Skeletal muscle cell (primary cell): ENCODE data around the gene PCDH15.

ENCODE experiments used
- DNase-seq: peaks from one replicate; pipeline ENCODE4 v3.0.0-alpha.2; 2010; ENCODE audit warnings: low read depth
- H3K4me3 ChIP-seq: 2 replicates; pipeline ENCODE4 v1.5.1; 2011; ENCODE audit warnings: low read depth, mild to moderate bottlenecking, control low read depth, low read length, moderate library complexity

Gene PCDH15

DNA sequence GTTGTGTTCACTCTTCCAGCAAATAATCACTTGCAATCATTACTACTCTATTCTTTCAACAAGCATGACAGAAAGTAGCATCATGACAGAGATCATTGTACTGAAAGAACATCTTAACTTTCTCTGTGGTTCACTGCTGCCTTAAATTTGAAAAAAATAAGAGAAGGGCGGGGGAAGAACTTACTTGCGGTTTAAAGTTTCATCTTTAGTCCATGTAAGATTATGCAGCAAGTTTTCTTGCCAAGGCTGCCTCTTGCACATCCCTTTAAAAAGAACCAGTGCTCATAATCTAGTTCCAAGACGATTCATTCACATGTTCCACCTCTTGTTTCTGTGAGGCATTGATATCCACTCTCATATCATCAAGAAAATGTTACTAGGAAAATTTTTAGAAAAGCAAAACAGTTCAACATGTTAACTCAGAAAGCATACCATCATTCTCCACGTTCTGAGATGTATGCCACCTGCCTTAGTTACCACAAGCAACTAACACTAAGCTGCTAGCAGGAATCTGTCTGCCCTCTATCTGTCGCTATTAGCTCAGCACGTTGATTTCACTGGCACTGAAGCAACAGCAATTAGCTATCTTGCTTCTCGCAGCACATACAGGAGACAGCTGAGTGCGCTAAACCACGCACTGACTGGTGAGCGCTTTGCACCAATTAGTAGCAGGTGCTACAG lies at the start of gene PCDH15:
TSS of gene PCDH15 (minus strand) at position 491 of the 681 bp plus-strand sequence. CDS start 136,969 bp downstream, outside the sequence.
- H3K4me3 ChIP-seq, result no peak within 1 kb of the TSS
- no peak for DNase-seq

- H3K4me3 ChIP-seq, result no peak overlapping the region
- DNase-seq, result no peak
These were observed 42.9 kb upstream of the PCDH15 start for GRCh38 chr10:54843932-54844331.

DNA sequence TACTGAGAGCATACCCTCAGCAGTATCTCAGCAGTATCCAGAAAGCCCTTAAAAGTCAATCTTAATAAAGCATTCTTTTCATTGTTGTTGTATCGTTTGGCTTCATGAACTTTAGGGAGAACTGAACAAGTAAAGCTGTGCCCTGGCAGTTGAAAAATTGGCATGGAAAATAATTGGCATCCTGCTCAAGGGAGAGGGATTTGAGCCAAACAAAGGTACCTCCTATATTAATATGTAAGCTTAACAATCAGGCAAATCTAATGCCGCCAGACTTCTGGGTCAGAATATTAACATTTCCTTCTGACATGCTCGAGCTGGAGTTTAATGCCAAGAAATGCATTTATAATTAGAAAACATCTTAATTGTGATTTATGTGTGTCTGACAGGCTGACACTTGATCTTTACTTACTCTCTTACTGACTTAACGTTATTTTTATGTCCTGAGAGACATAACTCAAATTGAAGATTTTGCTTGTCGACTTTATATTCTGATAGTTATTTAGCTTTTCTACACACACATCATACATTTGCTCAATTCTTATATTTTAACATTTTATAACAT lies 42.1 kb upstream of the PCDH15 start:
- H3K4me3 ChIP-seq, result no peak overlapping the region
- no peak for DNase-seq

- no peak overlapping the region for H3K4me3 ChIP-seq
- no peak for DNase-seq
These were observed 36.4 kb upstream of the PCDH15 start for GRCh38 chr10:54837479-54837878.

GRCh38 chr10:54833029-54833428 lies 32.0 kb upstream of the PCDH15 start:
- DNase-seq, result no peak
- no peak overlapping the region for H3K4me3 ChIP-seq

GRCh38 chr10:54826994-54827560 lies 26.0 kb upstream of the PCDH15 start:
- no peak overlapping the region for H3K4me3 ChIP-seq
- no peak for DNase-seq

DNA sequence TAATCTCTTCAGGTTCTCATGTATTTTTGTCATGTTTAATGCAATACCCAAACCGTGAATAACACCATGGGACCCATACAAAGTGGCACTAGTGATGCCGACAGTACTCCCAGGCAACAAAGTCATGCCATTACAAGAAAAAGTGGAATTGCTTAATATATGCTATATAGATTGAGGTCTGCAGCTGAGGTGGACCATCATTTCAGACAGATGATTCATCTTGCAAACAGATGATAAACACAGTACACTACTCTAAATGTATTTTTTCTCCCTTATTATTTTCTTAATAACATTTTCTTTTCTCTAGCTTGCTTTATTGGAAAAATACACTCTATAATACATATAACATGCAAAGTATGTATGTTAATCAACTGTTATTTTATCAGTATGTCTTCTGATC lies 14.6 kb upstream of the PCDH15 start:
- DNase-seq, result no peak
- no peak overlapping the region for H3K4me3 ChIP-seq

GRCh38 chr10:54808186-54808935 lies 7.3 kb upstream of the PCDH15 start:
- DNase-seq, result no peak
- H3K4me3 ChIP-seq, result no peak overlapping the region

GRCh38 chr10:54799506-54799905 lies 1.5 kb downstream of the PCDH15 start:
- H3K4me3 ChIP-seq, result no peak overlapping the region

DNA sequence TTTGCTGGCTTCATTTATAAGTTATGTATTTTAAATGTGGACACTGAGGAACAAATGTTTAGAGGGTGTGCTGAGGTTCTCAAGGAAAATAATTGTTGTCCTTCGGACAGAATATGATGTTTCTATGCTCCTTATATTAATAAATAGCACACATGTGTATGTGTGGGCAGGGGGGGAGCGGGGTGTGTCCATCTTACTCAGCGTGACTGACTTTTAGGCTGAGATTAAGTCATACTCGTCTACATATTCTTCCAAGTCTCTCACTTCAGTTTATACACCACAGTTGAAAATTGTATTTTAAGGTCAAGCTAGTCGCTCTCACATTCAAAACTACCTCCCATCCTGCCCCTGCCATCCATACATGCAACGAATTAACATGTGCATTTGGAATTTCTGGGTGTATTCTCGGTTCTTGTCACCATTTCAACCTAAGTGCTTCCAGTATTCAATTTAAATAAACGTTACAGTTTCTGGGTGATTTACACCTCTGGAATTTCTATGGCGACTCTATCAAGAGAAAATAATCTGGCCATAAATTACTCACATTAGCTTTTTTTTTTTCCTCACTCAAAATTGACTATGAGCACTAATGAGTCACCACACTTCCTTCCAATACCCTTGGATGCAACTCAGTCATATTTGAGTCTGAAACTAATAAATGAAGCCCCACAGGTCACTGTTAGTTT lies 3.3 kb downstream of the PCDH15 start:
- no peak for DNase-seq
- H3K4me3 ChIP-seq, result no peak overlapping the region

More at GRCh38 chr10:54799506-54799905, 1.5 kb downstream of the PCDH15 start:
- no peak for DNase-seq

DNA sequence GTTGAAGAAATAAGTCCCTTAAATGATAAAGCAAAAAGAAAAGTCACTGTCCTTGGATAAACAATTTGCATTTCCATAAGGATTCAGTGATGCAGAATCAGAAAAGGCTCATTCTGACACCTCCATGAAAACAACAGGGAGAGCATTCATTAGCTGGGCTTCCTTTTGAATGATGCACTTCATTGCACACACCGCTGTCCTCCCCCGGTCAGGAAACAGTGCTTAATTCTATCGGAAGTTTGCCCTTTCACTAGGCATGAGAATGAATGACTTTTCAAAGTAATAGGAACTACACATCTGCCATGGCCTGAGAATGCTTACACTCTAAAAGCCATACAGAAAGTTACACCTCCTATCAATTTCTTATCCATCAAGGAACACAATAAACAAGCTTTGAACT lies 4.2 kb downstream of the PCDH15 start:
- no peak for DNase-seq
- H3K4me3 ChIP-seq, result no peak overlapping the region

DNA sequence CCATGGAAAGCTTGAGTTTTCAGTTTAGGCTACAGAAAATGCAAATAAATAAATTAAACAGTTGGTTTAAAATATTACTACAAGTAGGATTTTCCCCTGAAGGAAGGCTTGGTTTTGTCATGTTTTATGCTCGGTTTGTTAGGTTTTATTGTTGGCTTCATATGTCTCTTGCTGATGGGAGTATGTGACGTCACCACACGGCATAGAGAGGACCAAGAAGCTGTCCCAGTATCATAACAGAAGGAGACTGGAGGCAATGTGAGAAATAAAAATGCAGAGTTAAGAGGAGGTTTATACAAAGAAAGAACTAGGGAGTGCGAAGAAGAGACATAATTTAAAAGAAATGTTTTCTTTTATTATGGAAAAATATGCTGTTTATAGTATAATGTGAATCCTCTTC lies 24.4 kb downstream of the PCDH15 start:
- DNase-seq, result no peak
- H3K4me3 ChIP-seq, result no peak overlapping the region

- no peak overlapping the region for H3K4me3 ChIP-seq
- DNase-seq, result no peak
These were observed 28.4 kb downstream of the PCDH15 start for GRCh38 chr10:54772468-54773122.

DNA sequence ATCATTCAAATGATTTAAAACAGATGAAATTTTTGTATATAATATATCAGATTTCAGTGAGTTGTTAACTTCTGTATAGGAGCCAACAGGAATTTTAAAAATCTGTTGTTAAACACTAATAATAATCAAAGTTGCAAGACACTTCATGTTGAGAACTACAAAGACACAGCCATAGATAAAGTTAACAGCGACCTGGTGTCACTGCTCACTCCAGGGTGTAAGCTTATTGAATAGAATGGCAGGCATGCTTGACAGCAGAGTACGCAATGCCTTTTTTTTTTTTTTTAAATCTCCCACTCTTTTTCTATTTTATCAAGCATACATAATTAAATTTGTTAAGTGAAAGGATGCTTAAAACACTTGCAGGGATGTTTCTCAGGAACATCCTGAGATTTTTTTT lies 32.0 kb downstream of the PCDH15 start:
- no peak overlapping the region for H3K4me3 ChIP-seq
- DNase-seq, result no peak

DNA sequence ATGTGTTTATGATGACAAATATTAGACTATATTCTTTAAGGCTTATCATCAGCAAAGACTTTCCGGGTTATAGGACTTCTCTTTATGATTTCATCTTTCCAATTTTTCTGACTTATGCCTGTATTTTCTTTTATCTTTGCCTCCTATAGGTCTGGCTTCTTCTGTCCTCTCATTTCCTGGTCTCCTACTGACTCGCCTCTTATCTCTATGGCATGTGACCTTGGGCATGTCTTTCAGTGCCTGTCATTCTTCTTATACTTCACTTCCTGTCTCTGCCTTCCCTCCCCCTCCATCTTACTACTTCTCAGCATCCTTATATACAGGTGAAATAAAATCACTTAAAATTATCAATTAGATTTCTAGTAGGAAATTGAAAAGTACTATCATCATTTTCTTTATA lies 42.2 kb downstream of the PCDH15 start:
- H3K4me3 ChIP-seq, result no peak overlapping the region
- DNase-seq, result no peak

GRCh38 chr10:54749623-54750022 lies 51.4 kb downstream of the PCDH15 start:
- no peak overlapping the region for H3K4me3 ChIP-seq
- no peak for DNase-seq

GRCh38 chr10:54745436-54745835 lies 55.6 kb downstream of the PCDH15 start:
- no peak for DNase-seq
- no peak overlapping the region for H3K4me3 ChIP-seq

DNA sequence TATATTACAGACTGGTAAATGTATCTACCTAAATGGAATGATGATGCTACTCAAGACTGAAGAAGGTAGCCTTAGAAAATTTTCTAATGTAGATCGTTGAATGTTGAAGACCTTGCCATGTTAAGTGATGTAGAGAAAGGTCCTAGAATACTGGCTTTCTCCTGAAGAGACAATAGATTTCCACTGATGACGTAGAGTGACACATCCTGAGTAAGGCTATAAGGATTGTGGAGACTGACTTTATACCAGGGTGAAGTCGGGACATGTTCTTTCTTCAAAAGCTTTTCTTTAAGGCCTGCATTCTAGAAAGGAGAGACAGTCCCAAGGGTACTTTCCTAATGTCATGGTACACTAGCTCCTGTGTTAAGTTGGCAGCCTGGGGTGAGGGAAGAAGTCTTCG lies 58.6 kb downstream of the PCDH15 start:
- no peak for DNase-seq
- H3K4me3 ChIP-seq, result no peak overlapping the region

GRCh38 chr10:54728511-54728910 lies 72.5 kb downstream of the PCDH15 start:
- no peak overlapping the region for H3K4me3 ChIP-seq
- DNase-seq, result no peak
